HG03558 (cell line): ENCODE measurements around the gene RASGRP1.

ENCODE experiments used
- ATAC-seq: cut with Tn5 transposase; IDR thresholded peaks from one replicate; pipeline ENCODE4 v1.9.1; 2021; ENCODE audit warnings: moderate number of reproducible peaks; ENCODE audit not compliant: unreplicated experiment; ENCODE audit errors: extremely low read depth

Gene RASGRP1

DNA sequence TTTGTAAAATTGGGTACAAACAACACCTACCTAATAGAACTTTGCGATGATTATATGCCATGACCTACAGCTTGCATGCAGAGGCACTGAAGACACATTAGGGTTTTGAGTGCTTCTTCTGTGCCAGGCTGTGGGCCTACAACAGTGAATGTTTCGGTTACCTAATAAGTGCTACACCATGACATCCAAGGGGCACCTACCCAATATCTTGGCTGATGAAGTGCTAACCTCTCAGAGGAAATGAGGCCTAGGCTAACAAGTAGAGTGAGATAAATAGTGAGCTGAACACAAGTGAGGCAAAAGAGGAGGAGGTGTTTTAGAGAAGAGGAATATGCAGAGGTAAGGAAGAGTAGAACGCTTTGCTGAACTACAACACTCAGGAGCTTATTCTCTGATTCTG is 12.2 kb upstream of the RASGRP1 start:
- no peak for ATAC-seq

DNA sequence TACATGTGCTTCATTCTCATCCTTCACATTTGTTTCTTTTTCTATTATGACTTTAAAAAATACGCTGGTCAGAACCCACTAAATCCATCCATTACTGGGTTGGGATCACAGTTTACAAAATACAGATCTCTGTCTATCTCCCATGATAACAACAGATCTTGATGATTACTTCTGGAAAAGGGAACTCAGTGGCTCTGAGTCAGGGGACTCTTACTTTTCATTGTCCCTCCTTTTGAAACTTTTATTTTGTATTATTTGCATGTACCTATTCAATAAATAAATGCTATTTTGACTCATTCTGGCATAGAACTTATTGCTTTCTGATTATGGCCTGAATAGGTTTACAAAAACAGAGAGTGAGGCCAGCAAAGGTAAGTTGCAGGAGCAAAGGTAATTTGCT is 11.6 kb upstream of the RASGRP1 start:
- no peak for ATAC-seq

DNA sequence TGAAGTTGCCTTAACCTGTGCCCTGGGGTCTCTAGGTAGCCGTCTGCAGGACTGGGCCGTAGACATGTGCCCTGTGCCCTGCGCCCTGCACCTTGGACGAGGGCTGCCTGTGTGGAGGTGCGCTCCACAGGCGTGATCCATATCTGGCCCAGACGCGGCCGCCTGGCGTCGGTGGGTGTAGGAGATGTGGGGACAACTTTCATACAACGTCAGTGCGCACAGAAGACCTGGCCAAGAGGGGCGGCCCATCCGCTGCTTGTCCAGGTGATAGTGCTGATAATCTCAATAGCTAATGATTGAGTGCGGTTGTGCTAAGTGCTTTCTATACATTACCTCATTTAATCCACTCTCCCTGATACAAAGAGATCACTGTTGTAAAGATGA is 665 bp upstream of the RASGRP1 start:
- no peak for ATAC-seq

DNA sequence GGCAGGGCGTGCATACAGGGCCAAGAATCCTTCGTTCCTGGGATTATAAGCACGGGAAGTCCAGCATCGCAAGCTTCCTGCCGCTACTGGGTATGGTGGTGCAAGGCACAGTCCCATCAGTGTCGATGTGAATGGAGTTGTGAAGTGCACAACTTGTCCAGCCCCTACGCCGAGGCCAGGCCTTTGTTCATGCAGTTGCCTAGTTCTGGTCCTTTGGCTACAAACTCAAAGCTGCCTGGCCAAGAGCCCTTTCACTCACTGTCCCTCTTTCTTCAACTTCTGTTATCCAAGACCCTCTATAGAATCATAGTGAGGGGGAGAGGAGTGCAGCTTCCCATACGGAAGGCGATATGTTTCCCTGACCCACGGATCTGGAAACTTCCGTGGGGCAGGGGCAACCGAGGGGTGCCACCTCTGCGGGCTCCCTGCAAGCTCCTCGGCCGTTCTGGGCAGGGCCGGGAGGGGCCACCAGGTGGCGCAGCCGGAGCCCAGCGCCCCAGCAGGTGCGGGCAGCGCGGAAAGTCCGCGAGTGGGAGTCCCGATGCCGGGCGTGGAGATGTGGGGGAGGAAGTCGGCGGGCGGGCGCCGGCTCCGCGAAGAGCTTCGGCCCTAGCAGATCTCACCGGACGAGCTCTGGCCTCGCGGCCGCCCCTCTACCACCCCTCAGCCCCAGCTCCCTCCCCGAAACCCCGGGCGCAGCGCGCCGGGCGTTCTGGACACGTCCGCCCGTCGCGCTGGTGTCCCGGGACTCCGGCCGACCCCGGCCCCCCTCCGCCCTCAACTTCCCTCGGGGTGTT is 693 bp downstream of the RASGRP1 start:
- peak; percentile 39 for ATAC-seq

DNA sequence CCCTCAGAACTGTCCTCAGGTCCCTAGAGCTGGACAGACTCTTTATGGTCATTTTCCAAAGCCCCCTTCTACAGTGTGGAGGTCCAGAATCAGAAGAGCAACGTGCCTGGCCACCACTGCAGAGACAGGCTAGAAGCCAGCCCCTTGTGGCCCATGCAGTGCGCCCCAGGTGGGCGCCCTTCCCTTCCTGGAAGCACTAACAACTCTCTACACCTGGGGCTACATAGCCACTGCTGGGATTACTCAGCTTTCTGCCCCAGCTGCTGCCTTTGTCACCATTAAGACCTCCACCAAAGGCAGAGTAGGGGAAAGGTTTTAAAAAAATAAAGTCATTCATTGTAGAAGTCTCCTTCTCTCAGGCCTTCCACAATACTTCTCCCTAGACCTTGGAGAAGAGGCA is 2.3 kb downstream of the RASGRP1 start:
- no peak for ATAC-seq

DNA sequence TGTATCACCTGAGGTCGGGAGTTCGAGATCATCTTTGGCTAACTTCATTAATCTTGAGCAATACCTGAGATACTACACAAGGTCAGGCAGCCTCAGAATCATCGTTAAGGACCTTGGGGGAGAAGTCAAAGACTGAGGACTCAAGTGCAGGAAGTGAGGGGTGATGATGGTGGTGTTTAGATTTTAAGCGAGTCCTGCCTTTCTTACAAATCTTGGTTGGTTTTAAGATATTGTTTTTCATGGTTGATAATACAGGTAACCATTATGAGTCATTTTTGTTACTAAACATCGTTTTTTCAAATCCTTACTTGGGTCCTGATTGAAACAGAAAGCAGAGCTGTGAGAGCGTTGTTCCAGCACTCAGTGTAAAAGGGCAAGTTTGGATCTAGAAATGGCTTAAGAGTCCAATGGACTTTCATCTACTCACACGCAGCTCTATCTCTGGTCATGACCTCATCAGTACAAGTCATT is 4.1 kb downstream of the RASGRP1 start:
- no peak for ATAC-seq

DNA sequence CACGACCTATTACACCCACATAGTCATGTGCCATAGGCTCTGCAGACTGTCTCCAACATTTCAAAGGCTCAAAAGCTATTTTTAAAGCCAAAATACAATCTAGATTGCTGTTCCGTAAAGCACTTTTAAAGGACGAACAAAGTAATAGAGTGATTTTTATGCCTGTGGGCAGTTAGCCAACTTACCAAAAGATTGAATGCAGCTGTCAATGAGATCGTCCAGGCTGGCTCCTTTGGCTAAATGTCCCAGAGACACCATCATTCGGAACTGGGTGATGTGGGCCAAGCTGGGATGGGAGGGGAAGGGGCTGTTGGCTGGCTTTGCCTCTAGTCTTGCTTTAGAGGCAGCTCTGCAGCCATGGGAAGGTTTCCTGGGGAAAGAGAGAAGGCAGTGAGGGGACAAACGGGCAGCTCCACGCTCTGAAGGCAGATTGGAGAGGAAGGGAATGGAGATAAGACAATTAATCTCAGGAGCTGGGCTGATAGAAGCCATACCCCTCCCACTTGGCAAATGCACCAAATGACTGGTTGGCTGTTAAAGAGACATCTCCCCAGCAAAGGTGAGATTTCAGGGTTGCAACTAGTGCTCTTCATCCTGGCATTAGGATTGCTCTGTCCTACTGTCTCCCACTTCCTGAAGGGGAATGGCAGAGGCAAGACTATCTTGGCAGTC is 4.8 kb downstream of the RASGRP1 start:
- ATAC-seq, result no peak

DNA sequence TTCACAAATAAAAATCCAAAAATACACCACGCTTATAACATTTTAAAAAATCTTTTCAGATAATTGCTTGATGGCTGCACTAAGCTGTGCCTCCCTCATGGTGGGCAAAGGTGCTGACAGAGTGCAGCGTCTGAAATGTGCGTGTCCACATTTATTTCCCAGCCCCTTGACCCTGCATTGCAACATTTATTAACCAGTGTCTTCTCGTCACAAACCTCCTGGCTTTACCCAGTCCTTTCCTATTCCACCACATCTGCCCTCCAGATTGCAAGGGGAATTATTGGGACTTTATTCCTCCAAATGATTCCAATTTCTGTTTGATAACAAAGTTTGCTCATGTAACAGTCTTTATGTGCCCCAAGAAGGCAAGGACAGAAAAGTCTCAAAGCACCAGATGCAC is 5.5 kb downstream of the RASGRP1 start:
- no peak for ATAC-seq

DNA sequence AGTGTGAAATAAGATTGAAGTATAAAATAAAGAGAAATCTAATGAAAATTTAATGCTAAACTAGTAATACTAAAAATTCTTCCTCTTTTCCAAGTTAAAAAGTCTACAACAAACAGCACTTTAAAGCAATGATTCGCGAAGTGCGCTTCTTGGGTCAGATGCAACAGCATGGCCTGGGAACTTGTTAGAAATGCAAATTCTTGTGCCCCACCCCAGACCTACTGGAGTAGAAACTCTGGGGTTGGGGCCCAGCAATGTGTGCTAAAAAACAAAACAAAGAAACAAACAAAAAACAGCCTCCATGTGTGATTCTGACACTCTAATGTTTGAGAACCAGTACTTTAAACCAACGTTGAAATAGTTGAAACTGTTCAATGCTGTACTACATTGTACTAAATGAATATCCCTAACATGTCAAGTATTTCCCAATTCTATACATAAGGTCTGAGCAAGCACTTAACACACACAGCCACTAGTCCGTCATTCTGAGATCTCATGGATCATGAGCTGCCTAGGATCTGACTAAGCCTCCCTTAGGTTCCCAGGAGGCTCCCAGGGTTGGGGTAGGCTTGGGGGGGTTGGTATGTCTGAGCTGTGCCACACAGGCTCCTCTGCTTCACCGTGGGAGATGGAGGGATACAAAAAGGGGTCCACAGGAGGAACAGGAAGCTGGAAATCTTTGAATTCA is 6.1 kb downstream of the RASGRP1 start:
- ATAC-seq, result no peak

DNA sequence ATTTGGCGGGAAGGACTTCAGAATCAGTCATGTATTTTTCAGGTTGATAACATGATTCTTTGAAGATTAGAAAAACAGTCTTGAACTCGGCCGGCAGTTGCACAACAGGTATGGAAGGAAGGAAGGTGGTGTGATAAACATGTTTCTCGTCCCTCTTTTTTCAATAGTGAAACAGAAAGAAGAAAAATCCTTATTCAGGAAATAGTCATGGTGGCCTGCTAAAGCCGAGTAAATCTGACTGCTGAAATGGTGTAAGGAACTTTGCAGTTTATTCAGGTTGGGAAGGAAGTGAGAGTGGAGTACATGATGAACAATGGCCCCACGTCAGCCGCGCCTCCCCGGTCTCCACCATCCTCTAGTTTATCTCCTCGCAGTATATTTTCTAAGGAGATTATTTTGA is 6.7 kb downstream of the RASGRP1 start:
- ATAC-seq, result no peak

DNA sequence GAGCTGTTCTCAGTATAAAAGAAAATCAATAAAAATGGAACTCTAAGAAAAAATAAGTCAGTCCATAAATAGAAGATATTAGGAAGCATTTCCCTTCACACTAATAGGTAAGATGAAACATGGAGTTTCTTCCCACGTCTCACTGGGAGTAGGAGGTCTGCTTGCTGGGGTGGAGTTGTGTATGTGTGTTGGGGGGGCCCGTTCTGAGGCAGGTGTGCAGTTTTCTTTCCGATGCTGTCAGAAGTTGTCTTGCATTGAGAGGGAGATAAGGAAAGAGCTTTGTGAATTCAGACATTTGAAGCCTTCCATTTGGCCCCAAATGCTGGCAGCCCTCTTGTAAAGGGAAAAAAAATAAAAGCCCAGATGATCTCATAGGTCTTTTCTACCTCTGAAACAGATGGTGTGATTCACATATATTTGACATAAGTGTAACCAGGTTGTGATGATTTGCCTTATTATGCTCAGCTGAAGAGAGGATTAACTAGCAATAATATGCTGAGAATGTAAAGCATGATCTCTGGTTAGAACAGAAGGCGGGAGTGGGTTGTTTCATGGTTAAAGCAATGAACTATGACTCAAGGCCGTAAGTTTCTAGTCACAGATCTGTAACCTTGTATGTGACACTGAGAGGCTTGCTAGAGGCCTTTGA is 8.8 kb downstream of the RASGRP1 start:
- no peak for ATAC-seq

DNA sequence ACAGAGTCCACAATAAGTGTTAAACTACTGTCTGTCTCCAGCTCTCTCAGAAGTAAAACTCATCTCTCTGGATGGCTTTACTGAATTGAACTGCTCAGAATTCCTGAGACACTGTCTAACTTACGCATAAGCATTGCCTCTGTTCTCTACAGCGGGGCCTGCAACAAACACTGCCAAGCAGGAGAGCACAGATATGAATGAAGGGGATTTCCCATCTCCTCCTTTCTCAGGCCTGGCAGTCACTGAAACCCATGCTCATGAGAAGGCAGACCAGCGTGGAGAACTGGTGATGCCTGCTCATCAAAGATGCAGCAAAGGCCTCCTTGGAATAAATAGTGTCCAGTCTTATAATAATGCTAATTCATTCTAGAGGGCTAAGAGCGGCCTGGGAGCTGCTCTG is 10.3 kb downstream of the RASGRP1 start:
- ATAC-seq, result peak; percentile 61

DNA sequence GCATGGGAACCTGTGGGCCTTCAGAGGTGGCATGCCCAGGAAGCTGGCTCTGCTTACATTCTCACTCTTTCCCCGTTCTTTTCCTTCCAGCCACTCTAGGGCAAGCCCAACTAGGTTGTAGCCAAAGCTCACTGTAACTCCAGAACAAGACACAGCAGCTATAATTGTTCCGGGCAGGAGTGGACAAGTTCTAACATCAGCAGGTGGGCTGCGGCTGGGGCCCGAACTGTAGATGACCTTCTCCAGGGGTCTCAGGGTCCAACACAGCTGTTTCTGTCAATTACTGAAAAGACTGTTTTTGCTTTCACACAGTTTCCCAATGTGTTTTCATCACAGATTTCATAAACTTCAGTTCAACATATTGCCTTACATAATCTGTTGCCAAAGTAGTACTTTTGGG is 11.5 kb downstream of the RASGRP1 start:
- no peak for ATAC-seq

DNA sequence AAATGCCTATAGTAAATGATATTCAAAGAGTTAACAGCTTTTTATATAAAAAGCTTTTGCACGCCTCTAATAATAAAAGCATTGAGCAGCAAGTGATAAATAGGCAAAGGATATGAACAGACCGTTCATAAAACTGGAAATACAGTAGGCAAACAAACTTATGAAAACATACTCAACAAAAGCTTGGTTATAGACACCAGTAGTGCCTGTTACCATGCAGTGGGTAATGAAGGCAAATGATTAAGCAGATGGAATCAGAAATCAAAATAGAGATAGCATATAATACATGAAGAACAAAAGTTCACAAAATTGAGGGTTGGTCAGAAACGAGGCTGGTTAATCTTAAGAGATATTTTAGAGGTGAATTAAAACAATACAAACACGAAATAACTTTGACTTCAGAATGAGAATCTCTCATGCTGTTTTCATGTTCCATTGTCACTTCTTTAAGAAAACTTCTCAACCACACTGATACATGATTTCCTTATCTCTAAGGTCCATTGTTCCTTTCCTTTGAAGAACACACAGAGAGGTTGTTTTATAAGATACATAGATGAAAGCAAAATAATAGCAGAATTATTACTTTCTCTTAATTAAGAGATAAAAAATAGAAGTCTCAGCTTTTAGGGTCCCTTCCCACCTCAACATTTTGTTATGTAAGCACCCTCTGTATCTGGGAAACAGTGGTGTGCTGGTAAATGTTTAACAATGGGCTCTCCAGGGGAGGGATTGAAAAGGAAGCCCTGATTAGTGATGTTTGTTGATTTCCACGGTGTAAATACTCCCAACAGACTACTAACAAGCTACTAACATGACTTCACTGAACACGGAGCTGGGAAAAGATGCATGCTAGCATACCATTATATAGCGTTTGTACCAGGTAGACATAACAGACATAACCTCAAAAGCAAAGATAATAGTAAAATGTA is 12.6 kb downstream of the RASGRP1 start:
- ATAC-seq, result no peak

DNA sequence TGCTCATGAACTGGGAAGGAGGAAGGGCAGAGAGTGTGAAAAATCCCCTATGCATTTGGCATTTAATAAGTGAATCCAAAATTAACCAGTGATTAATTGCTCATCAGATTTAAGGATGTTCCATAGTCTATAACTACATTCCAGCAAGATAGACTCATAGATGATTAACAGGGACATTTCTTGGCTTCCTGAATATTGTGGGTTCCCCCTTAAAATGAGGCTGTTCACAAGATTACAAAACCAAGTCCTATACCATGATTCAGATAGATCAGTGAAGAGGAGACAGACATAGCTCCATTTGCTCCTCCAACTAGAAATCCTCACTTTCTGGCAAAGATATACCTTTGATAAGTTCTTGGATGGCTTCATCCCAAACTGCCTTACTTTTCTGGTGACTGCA is 15.4 kb downstream of the RASGRP1 start:
- no peak for ATAC-seq

DNA sequence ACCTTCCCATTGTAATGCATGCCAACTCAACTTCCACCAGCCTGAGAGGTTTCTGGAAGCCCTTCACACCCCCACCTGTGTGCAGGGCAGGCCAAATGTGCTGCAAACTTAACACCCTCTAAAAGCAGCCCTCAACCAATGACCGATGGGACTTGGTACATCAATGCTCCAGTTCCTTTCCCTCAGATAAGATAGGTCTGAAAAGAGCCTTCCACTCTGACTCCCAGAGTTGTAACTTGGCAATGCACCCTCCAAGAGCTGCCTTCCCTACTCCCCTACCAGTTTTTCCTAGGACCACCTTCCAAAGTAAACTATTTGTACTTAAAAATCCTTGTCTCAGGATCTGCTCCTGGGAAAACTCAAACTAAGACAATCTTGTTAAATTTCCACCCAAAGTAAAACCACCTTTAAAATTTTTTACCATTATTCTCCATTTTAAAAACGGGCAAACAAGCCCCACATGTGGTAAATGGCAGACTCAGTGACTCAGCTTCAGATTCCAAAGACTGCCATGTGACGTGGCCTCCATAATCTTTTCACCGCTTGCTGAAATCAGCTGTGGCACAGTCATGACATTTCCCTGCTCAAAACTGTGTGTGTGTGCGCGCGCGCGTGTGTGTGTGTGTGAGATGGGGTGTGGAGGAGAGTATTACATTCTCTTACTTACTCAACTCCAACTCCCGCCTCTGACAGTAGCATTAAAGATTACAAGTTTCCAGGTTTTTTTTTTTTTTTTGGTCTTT is 17.2 kb downstream of the RASGRP1 start:
- no peak for ATAC-seq

DNA sequence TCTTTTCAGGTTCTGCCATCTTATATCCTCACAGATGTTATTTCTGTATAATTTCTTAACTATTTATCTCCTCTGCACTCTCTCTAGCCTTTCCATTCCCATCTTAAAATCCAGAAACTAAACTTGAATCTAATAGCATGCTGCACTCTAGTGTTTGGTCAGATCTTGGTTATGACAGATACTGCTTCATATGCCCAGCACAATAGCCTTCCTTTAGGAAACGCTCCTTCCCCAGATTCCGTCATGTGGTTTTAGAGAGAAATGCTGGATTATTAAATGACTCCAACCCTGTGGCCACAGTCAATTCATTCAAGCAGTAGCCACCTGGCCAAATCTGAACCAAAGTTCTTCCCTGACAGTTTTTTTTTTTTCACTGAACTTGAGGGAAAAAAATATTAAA is 19.4 kb downstream of the RASGRP1 start:
- no peak for ATAC-seq

DNA sequence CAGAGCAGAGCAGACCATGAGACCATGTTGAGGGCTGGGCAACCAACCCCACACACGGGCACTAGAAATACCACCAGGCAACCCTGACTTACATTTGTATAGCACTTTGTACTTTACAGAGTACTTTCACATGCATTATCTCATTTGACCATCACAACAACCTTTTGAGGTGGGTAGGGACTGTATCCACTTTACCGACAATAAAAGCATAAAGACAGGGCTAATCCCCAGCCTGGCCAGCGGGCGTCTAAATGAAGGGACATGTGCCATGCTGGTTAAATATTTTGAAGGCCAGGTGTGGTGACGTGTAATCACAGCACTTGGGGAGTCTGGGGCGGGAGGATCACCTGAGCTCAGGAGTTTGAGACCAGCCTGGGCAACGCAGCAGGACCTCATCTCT is 23.6 kb downstream of the RASGRP1 start:
- no peak for ATAC-seq

DNA sequence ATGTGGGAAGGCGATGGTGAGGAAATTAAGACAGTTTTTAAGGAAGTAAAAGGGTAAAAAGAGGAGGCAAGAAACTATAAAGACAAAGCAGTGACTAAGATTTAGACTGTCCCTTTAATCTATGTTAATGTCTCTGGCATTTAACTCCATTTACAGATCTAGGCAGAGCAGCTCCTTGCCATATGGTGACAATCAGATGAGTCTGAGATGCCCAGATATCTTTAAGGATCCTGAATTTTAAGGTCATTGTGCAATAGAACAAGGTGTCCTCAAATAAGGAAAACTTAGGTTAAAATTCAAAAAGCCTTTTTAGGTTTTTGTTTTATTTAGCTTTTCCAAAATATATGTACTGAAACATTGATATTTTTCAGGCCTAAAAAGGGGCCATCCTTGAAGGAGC is 24.1 kb downstream of the RASGRP1 start:
- no peak for ATAC-seq
